GM19193 (cell line): ENCODE measurements around the gene ZBTB49.

Experiments
- POLR2A ChIP-seq: IDR thresholded peaks from 4 replicates; pipeline ENCODE4 v1.6.1; 2011; ENCODE audit not compliant: insufficient read depth, insufficient read length; ENCODE audit errors: extremely low read depth

The ZBTB49 gene

DNA sequence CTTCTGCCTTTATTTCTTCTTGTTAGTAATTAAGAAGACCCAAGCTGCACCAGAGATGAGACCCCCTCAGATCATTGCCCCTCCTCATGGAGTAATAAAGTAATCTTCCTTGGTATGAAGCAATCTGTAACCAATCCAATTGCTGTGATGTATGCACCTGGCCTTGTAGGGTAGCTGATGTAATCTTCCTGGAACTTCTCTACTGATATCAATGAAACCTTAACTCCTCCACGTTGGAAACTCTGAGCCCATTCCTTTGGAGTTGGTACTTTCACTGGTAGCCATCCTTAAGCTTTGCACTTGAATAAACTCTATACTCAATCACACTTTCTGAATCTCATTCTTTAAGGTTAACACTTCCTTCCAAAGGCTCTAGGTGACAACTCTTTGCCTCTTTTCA lies 65.3 kb downstream of the ZBTB49 start:
- no peak for TF ChIP-seq POLR2A

DNA sequence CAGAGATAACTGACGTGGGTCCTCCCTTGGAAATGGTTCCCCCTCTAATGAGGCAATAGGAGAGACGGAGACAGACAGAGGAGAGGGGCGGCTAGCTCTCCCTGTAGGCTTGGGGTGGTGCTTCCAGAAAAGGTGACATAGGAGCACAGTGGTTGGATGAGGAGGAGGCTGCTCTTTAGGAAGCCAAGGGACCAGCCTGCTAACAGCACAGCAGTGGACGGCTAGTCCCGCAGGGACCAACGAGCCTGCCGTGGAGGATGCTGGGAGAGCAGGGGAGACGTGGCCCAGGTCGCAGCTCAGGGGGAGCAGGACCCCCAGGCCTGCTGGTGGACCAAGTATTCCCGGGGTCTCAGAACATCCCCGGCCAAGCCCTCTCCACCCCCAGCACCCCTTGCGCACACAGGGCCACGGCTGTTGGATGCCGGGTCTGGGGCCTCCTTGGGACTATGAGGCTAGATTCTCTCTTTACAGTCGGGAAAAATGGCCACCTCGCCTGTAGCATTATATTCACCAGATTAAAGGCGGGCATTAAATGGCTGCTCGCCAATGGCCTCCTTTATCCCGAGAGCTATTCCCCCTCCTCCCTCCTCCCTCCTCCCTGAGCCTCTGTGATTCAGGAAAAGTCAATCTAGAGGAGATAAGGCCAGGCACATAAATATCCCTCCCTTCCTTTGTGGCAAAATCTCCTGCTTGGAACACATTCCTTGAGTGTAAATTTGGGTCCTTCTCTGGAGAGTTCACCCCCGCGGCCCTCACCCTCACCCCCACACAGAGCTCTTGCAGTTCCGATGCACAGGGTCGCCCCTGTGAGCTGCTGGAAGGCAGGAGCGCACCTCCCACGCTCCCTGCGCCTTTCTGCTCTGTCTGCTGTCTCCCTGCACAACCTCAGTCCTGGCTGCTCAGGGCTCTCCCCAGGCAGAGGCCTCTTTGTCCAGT lies 66.3 kb downstream of the ZBTB49 start:
- TF ChIP-seq POLR2A: no peak

DNA sequence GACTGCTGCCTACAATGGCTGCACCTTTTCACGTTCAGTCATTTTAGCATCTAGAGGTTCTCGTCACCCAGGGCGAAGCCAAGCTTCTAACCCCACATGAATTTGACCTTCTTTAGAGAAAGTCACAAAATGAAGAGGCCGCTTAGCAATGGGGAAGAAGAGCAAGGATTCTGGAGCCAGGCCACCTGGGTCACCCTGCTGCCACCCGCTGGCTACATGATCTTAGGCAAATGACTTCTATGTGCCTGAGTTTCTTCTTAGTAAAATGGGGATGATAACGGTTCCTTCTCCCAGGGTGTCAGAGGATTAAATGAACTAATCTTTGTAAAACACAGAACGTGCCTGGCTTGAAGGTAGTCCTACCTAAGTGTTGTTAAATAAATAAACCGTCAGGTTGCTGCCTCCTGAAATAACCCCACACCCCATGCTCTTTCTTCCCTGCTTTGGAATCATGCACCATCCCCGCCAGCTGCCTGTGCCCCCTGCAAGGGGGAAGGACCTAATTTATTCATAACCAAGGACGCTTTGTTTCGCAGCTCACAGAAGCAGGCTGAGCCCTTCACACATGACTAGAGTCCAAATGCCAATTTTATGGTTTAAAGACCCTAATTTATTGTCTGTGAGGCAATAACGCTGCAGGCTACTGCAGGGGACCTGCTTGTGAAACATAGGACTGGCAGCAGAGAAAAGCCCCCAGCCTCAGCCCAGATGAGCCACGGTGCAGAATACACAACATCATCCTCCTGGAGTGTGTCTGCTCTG lies 68.2 kb downstream of the ZBTB49 start:
- no peak for TF ChIP-seq POLR2A

DNA sequence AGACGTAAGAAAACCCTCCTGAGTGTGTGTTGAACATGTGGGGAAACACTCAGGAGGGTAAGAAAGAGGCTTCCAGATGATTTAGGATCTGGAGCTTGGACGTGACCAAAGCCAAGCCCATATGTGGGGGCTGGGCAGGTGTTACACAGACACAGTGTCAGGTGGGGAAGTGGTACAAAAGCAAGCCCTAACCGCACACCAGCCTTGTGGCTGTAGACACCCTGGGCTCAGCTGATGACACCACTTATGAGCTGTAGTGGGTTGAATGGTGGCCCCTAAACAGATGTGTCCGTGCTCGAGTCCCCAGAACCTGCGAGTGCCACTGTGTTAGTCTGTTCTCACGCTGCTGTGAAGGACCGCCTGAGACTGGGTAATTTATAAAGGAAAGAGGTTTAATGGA lies 71.8 kb downstream of the ZBTB49 start:
- TF ChIP-seq POLR2A: no peak

DNA sequence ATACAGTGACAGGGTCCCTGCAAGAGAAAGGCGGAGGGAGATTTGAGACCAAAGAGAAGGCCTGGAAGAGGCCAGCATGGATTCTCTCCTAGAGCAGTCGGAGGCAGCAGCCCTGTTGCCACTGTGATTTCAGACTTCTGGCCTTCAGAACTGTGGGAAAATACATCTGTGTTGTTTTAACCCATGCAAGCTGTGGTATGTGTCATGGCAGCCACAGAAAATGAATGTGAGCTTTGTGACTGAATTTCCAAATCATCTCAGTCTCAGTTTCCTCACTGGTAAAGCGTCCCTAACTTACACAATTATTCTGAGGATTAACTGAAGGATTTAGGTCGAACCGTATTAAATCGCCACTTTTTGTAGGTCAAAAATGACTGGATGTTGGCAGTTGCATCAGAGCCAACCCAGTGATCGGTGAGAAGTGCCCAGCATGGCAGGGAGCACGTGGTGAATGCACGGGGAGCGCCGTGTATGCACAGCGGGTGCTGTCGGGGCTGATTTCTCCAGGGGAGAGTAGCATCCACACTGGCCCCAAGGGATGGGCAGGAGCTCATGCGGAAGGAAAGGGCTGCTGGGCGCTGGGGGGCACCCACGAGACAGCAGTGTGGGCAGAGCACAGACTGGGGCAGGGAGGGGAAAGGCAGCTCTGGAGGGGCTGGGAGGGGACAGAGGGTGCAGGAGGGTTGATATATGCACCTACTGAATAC lies 73.1 kb downstream of the ZBTB49 start:
- no peak for TF ChIP-seq POLR2A

DNA sequence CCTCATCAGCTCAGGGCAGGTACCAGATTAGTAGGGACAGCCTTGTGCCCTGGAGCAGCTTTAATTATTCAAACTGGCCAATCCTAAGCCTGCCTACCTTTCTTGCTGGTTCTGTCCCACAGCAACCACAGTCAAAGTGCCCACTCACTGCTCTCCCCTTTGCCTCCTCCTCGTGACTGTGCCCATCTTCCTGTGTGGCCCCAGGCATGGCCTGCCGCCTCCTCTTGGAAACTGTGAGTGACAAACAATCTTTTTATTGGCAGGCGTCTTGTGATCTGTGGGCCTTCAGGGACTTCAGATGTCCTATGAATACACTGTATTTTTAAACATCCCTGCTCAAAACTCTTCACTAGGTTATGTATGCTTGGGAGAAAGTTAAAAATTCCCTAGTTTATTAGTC lies 74.0 kb downstream of the ZBTB49 start:
- no peak for TF ChIP-seq POLR2A

DNA sequence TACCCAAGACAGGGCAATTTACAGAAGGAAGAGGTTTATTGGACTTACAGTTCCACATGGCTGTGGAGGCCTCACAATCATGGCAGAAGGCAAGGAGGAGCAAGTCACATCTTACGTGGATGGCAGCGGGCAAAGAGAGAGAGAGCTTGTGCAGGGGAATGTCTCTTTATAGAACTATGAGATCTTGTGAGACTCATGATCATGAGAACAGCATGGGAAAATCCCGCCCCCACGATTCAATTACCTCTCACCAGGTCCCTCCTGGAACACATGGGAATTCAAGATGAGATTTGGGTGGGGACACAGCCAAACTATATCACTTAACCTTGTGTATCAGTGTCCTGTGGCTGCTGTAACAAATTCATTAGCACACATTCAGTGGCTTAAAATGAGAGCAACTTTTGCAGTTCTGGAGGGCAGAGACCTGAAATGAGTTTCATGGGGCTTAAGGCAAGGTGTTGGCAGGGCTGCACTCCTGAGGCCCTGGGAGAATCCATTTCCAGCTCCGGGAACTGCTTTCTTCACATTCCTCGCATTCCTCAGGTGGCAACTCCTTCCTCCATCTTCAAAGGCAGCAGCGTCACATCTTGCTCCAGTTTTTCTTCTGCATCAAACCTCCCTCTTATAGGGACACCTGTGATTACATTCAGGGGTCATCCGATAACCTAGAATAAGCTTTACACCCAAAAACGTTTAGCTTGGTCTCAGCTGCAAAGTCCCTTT lies 74.6 kb downstream of the ZBTB49 start:
- no peak for TF ChIP-seq POLR2A

DNA sequence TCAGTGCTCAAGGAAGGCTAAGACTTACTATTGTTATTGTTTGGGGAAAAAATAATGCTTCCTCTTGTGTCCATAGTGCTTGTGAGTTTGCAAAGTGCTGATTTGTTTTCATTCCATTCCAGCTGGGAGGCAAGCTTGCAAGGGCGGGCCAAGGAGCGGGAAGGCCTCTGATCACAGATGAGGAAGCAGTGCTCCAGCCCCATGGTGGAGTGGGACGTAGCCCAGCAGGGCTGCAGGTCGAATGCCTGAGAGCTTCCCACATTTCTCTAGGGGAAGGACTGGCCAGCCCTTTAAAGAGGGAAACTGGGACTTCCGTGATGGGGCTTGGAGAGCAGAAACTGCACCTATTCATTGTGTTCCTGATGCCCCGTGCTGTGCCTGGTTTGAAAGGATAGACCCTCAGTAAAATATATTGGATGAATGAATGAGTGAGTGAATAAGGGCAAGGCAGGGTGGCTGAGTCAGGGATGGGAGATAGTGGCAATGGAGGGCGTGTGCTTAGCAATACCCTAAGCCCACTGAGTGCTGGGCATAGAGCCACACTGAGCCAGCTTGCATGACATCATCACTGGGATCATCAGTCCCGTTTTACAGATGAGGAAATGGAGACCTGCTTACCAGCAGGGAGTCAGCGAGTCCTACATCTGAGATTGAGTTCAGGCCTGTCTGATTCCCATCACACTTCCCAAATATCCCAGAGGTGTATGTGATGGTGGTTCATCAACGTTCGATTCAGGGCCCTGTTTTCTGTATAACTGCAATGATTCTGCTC lies 78.9 kb downstream of the ZBTB49 start:
- TF ChIP-seq POLR2A: no peak
